IMR-90 (cell line): Measurements from ENCODE around the gene SLC30A1. TPM values are rescaled to one million over a fixed set of nuclear protein-coding genes. Genes with fewer than 3 reads are reported as not detected.

Source experiments
- ATAC-seq: fragments of 200-7000 bp; cut with Tn5 transposase; 2 replicates; pipeline ENCODE4 v1.9.1; 2020; ENCODE audit warnings: low read depth, mild to moderate bottlenecking, moderate library complexity
- BruUV-seq: library from RNA; stranded (reverse); fragments of 400-500 nt; replicated peaks from 2 replicates; lab custom pipeline; 2021; lab: Mats Ljungman, UMichigan
- CTCF ChIA-PET: fragments of 300-600 bp; formaldehyde crosslinking; extraction: SDS; loops from one replicate; lab custom pipeline; 2021; ENCODE audit warnings: antibody characterized with exemption; lab: Yijun Ruan, JAX
- POLR2A ChIA-PET: fragments of 300-600 bp; sonication (Branson Sonifier 250); formaldehyde crosslinking; loops from one replicate; lab custom pipeline; 2022; ENCODE audit warnings: antibody characterized with exemption; ENCODE audit not compliant: unreplicated experiment; lab: Charles Lee
- DNase-seq: peaks from one replicate; pipeline ENCODE4 v3.0.0; 2013
- H2AFZ ChIP-seq: replicated peaks from 2 replicates; pipeline ENCODE3; 2013; ENCODE audit warnings: low read length, mild to moderate bottlenecking; ENCODE audit not compliant: poor library complexity
- H2AK5ac ChIP-seq: 2 replicates; pipeline ENCODE4 v1.6.1; 2013; ENCODE audit warnings: low read depth, low read length, inconsistent platforms
- H2AK9ac ChIP-seq: replicated peaks from 2 replicates; pipeline ENCODE3; 2013; ENCODE audit warnings: mild to moderate bottlenecking, low read depth, low read length, moderate library complexity; ENCODE audit not compliant: poor library complexity
- H2BK120ac ChIP-seq: 2 replicates; pipeline ENCODE4 v1.6.1; 2013; ENCODE audit warnings: low read depth, low read length, inconsistent platforms
- H2BK15ac ChIP-seq: 3 replicates; pipeline ENCODE4 v1.6.1; 2013; ENCODE audit warnings: low read depth, low read length, inconsistent platforms
- H2BK20ac ChIP-seq: 2 replicates; pipeline ENCODE4 v1.6.1; 2013; ENCODE audit warnings: low read depth, mild to moderate bottlenecking, inconsistent platforms, low read length, moderate library complexity
- H2BK5ac ChIP-seq: 2 replicates; pipeline ENCODE4 v1.6.1; 2013; ENCODE audit warnings: mild to moderate bottlenecking, low read depth, low read length, inconsistent platforms; ENCODE audit not compliant: poor library complexity, severe bottlenecking
- H3K14ac ChIP-seq: replicated peaks from 2 replicates; pipeline ENCODE4 v1.6.1; 2013; ENCODE audit warnings: low read depth, low read length, inconsistent platforms
- H3K18ac ChIP-seq: 2 replicates; pipeline ENCODE4 v1.6.1; 2013; ENCODE audit warnings: low read depth, low read length, control low read depth
- H3K23ac ChIP-seq: 2 replicates; pipeline ENCODE4 v1.6.1; 2013; ENCODE audit warnings: low read depth, low read length, inconsistent platforms
- H3K27ac ChIP-seq: 2 replicates; pipeline ENCODE4 v1.5.1; 2013; ENCODE audit warnings: mild to moderate bottlenecking, control low read depth, low read length; ENCODE audit not compliant: insufficient read depth
- H3K27me3 ChIP-seq: 2 replicates; pipeline ENCODE4 v1.6.1; 2013; ENCODE audit warnings: low read length; ENCODE audit not compliant: control insufficient read depth, insufficient read depth
- H3K36me3 ChIP-seq: 2 replicates; pipeline ENCODE4 v1.6.1; 2013; ENCODE audit warnings: low read length, mixed read lengths; ENCODE audit not compliant: control insufficient read depth, insufficient read depth
- H3K4ac ChIP-seq: 2 replicates; pipeline ENCODE4 v1.6.1; 2013; ENCODE audit warnings: low read depth, low read length, inconsistent platforms
- H3K4me1 ChIP-seq: 2 replicates; pipeline ENCODE4 v1.6.1; 2013; ENCODE audit warnings: low read length, mixed read lengths; ENCODE audit not compliant: control insufficient read depth, insufficient read depth
- H3K4me2 ChIP-seq: 2 replicates; pipeline ENCODE4 v1.6.1; 2013; ENCODE audit warnings: low read depth, mild to moderate bottlenecking, control low read depth, low read length, moderate library complexity
- H3K4me3 ChIP-seq: 2 replicates; pipeline ENCODE4 v1.5.1; 2013; ENCODE audit warnings: low read depth, mild to moderate bottlenecking, control low read depth, low read length, moderate library complexity; ENCODE audit not compliant: insufficient read depth
- H3K56ac ChIP-seq: 2 replicates; pipeline ENCODE4 v1.6.1; 2013; ENCODE audit warnings: low read length, inconsistent platforms; ENCODE audit not compliant: insufficient read depth; ENCODE audit errors: extremely low read depth
- H3K79me1 ChIP-seq, 2 experiments: 2 replicates each; pipeline ENCODE4 v1.6.1; 2013; ENCODE audit warnings: low read length in 2 of 2, inconsistent platforms in 1 of 2, low read depth in 1 of 2
- H3K9ac ChIP-seq: 2 replicates; pipeline ENCODE4 v1.6.1; 2013; ENCODE audit warnings: low read depth, low read length, control low read depth
- H3K9me1 ChIP-seq: 2 replicates; pipeline ENCODE4 v1.6.1; 2013; ENCODE audit warnings: low read length, inconsistent platforms; ENCODE audit not compliant: insufficient read depth
- H3K9me3 ChIP-seq: 2 replicates; pipeline ENCODE4 v1.6.1; 2013; ENCODE audit warnings: low read length; ENCODE audit not compliant: control insufficient read depth, insufficient read depth
- H4K20me1 ChIP-seq: 2 replicates; pipeline ENCODE4 v1.6.1; 2013; ENCODE audit warnings: low read length, inconsistent platforms; ENCODE audit not compliant: insufficient read depth
- H4K5ac ChIP-seq: 2 replicates; pipeline ENCODE4 v1.6.1; 2013; ENCODE audit warnings: mild to moderate bottlenecking, low read depth, low read length, control low read depth
- H4K8ac ChIP-seq, 2 experiments: 2 replicates each; pipeline ENCODE4 v1.6.1; 2013; ENCODE audit warnings: low read depth in 2 of 2, low read length in 2 of 2, control low read depth in 1 of 2, inconsistent platforms in 1 of 2
- H4K91ac ChIP-seq: 2 replicates; pipeline ENCODE4 v1.6.1; 2013; ENCODE audit warnings: low read depth, low read length, inconsistent platforms; ENCODE audit not compliant: insufficient read depth
- BHLHE40 ChIP-seq: fragments of 150-350 bp; IDR thresholded peaks from 2 replicates; pipeline ENCODE4 v1.6.1; 2016; ENCODE audit warnings: mild to moderate bottlenecking, low read depth, low read length
- CEBPB ChIP-seq: IDR thresholded peaks from 2 replicates; pipeline ENCODE4 v1.6.1; 2012; ENCODE audit warnings: low read depth, low read length, improper control_type of control experiment
- WGBS, 2 experiments: methylation state at CpG; one replicate each; pipeline versions ENCODE4 v1.1.5 to v1.1.7; 2013; ENCODE audit warnings: missing lambda C conversion rate in 2 of 2; ENCODE audit not compliant: insufficient read length in 1 of 2; ENCODE audit errors: extremely low coverage in 2 of 2; 5-methylcytosine and 5-hydroxymethylcytosine counted together
- dilution Hi-C: fragments of 300-500 bp; cut with HindIII; formaldehyde crosslinking; loops from one replicate; pipeline ENCODE4 v1.14.3; 2018; ENCODE audit warnings: low sequenced_read_pairs; ENCODE audit not compliant: unreplicated experiment
- in situ Hi-C: fragments of 300-500 bp; cut with MboI; formaldehyde crosslinking; loops from 3 replicates; pipeline ENCODE4 v1.14.3; 2019; ENCODE audit warnings: low sequenced_read_pairs, inconsistent platforms, mixed read lengths
- intact Hi-C: fragments of 100-400 bp; cut with micrococcal nuclease; formaldehyde crosslinking; loops from 2 replicates; pipeline ENCODE4 v1.10.0; 2022
- polyA plus RNA-seq, 3 experiments: library from polyadenylated mRNA; depleted of rRNA; stranded (reverse); fragments of >200 nt; gene quantifications; 2 replicates each; pipeline ENCODE4 v1.2.3, GENCODE V29; 2012; ENCODE audit warnings: low replicate concordance in 1 of 3
- total RNA-seq: library from RNA; depleted of rRNA; stranded (reverse); fragments of >200 nt; gene quantifications from 2 replicates; pipeline ENCODE4 v1.2.3, GENCODE V29; 2012

Gene SLC30A1
- total and polyA plus RNA-seq, 2 of the 4 experiments (the other 2 are of a cell fraction): 5.4 to 8.4 TPM

DNA sequence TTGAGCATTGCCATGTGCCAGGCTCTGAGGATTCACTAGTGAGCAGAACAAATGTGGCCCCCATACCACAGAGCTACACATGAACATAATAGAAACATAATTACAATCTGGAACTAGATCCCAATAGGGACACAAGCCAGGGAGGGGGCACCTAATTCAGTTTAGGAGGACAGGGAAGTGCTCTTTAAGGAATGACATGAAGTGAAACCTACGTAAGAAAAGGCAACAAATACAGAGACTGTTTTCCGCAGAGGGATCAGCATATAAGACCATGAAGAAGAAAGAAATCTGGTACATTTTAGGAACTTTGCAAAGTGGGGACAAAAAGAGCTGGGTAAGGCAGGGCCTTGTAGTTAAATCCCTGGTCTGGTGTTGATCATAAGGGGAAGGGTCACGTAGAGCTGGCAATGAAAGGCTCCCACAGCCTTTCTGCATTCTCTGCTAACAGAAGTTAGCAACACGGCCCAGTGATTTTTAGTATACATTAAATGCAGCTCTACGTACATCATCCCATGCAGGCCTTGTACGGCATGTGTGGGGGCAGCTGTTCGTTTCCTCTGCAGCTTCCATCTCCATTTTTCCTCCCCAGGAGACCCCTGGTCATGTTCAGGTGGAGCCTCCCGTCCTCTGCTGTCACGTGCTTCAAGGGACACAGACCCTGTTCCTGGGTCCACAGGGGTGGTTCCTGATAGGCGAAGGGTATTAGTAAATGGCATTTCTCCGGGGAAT lies 26.8 kb upstream of the SLC30A1 start:
- DNase-seq: no peak
- BruUV-seq: no TSS peak
- H3K4me1 ChIP-seq: peaks cover 6% of the 10 kb centered on the region
- H2BK120ac ChIP-seq: no peak overlapping the region
- ChIA-PET POLR2A (no interaction called here), CTCF (interaction anchor here (0.6 kb wide), 1 partner anchor 22 kb away, joined by 3 read pairs; no protein-coding TSS in a partner anchor)
- in situ Hi-C loops (no loop called here), intact Hi-C loops (no loop called here), dilution Hi-C loops (no loop called here)
- H3K4me3 ChIP-seq: no peak overlapping the region
- H3K36me3 ChIP-seq: no peaks in the 10 kb centered on the region
- no peak overlapping the region for H2AK5ac ChIP-seq
- H4K5ac ChIP-seq: no peak overlapping the region
- H2AK9ac ChIP-seq: no peak overlapping the region
- H4K91ac ChIP-seq: no peak overlapping the region
- no peak for ATAC-seq
- no peaks in the 10 kb centered on the region for H4K20me1 ChIP-seq
- no peak overlapping the region for H3K4me2 ChIP-seq
- H3K14ac ChIP-seq: no peak overlapping the region
- H2BK15ac ChIP-seq: peak overlapping the region; percentile 13; the same call in 1 of the 3 replicates
- no peak overlapping the region for H3K23ac ChIP-seq
- H2BK20ac ChIP-seq: no peak overlapping the region
- no peak overlapping the region for H3K9ac ChIP-seq
- no peak overlapping the region for H2AFZ ChIP-seq
- H3K18ac ChIP-seq: no peak overlapping the region
- TF ChIP-seq CEBPB (no peak), BHLHE40 (no peak)
- no peaks in the 10 kb centered on the region for H3K27me3 ChIP-seq
- peaks cover 3% of the 10 kb centered on the region; the same call in 1 of the 2 replicates for H3K9me1 ChIP-seq
- no peaks in the 10 kb centered on the region for H3K9me3 ChIP-seq
- no peaks in the 10 kb centered on the region for H3K79me1 ChIP-seq
- no peak overlapping the region for H3K27ac ChIP-seq
- H3K4ac ChIP-seq: no peak overlapping the region
- WGBS, 2 experiments: 100% methylated on average over 1 of the region's 11 CpGs; no CpG with 5 or more reads in 1 of the 2 experiments
- H3K56ac ChIP-seq: no peak overlapping the region
- H2BK5ac ChIP-seq: no peak overlapping the region
- no peak overlapping the region for H4K8ac ChIP-seq
